K562 (cell line): ENCODE results near the gene CTU1. TPM values are rescaled to one million over a fixed set of nuclear protein-coding genes. Genes with fewer than 3 reads are reported as not detected.

Experiments
- CBX2 ChIP-seq: fragments of 200-600 bp; sonication (generic); IDR thresholded peaks from one replicate; pipeline ENCODE4 v1.6.1; 2012; ENCODE audit warnings: mild to moderate bottlenecking, low read length, inconsistent platforms; ENCODE audit not compliant: insufficient read depth, poor library complexity, severe bottlenecking
- CREB3L1 ChIP-seq: fragments of 450-650 bp; IDR thresholded peaks from 2 replicates; pipeline ENCODE4 v1.6.1; 2014; ENCODE audit warnings: low read depth, mild to moderate bottlenecking, moderate library complexity, borderline replicate concordance
- CUX1 ChIP-seq: fragments of 200-800 bp; sonication (Bioruptor generic); IDR thresholded peaks from 2 replicates; pipeline ENCODE4 v1.6.1; 2016; ENCODE audit warnings: missing genetic modification characterization, missing compliant biosample characterization
- KDM1A ChIP-seq, 2 experiments: fragments of 450-650 bp; IDR thresholded peaks; 2 replicates each; pipeline ENCODE4 v1.6.1; 2016; ENCODE audit warnings: mild to moderate bottlenecking in 2 of 2
- LEF1 ChIP-seq: fragments of 450-650 bp; IDR thresholded peaks from 2 replicates; pipeline ENCODE4 v1.6.1; 2016; ENCODE audit warnings: mild to moderate bottlenecking
- NFRKB ChIP-seq: fragments of 450-650 bp; IDR thresholded peaks from 2 replicates; pipeline ENCODE4 v1.6.1; 2016; ENCODE audit warnings: low read depth
- PBX2 ChIP-seq, 2 experiments: IDR thresholded peaks in 1 of 2; conservative IDR thresholded peaks in 1 of 2; 2 replicates each; pipeline ENCODE4 v1.6.1; 2016; ENCODE audit warnings: low read depth in 2 of 2, mild to moderate bottlenecking in 1 of 2, missing compliant biosample characterization in 1 of 2, missing genetic modification characterization in 1 of 2, moderate library complexity in 1 of 2
- RB1 ChIP-seq: fragments of 450-650 bp; IDR thresholded peaks from 2 replicates; pipeline ENCODE4 v1.6.1; 2017; ENCODE audit warnings: low read depth, mild to moderate bottlenecking
- SAP30 ChIP-seq: fragments of 200-600 bp; sonication (generic); IDR thresholded peaks from 2 replicates; pipeline ENCODE4 v1.6.1; 2012; ENCODE audit warnings: borderline replicate concordance, low read depth, mild to moderate bottlenecking, moderate library complexity, low read length, control low read depth, inconsistent platforms; ENCODE audit not compliant: insufficient read depth, poor library complexity, severe bottlenecking
- TSC22D4 ChIP-seq: fragments of 450-650 bp; IDR thresholded peaks from 2 replicates; pipeline ENCODE4 v1.6.1; 2016; ENCODE audit warnings: missing genetic modification characterization, missing biosample characterization, control low read depth
- polyA plus RNA-seq, 8 experiments: library from polyadenylated mRNA; depleted of rRNA in 4 of 8; stranded (reverse) in 5 of 8; unstranded in 3 of 8; fragments of >200 nt; fragmentation: Nextera tagmentation in 2 of 8; fragmentation: Illumina TruSeq in 1 of 8; extraction: Ambion mirVana in 2 of 8; extraction: Trizol in 1 of 8; gene quantifications; 2 replicates each; pipeline versions ENCODE4 v1.2.1 to v1.2.3, GENCODE V29; 2011 to 2014; ENCODE audit warnings: inconsistent platforms in 1 of 8, missing spikeins in 1 of 8
- total RNA-seq, 7 experiments: library from RNA; depleted of rRNA in 6 of 7; stranded (reverse); fragments of >200 nt in 6 of 7; fragmentation: Illumina TruSeq in 2 of 7; extraction: Trizol in 2 of 7; gene quantifications; 2 replicates each; pipeline versions ENCODE4 v1.2.1 to v1.2.3, GENCODE V29; 2011 to 2021; ENCODE audit warnings: low replicate concordance in 1 of 7
- TF ChIP-seq, protein P1 (sequence below): fragments of 450-650 bp; conservative IDR thresholded peaks from 2 replicates; pipeline ENCODE4 v1.6.1; 2016; ENCODE audit warnings: missing genetic modification characterization, low read depth, mild to moderate bottlenecking, control low read depth, missing compliant biosample characterization

The CTU1 gene
- total and polyA plus RNA-seq, 9 of the 15 experiments (the other 6 are each of a cell fraction or from before 2014, with no cell fraction given), result 0.03 to 18.4 (median 2.3) TPM; not detected in 1

DNA sequence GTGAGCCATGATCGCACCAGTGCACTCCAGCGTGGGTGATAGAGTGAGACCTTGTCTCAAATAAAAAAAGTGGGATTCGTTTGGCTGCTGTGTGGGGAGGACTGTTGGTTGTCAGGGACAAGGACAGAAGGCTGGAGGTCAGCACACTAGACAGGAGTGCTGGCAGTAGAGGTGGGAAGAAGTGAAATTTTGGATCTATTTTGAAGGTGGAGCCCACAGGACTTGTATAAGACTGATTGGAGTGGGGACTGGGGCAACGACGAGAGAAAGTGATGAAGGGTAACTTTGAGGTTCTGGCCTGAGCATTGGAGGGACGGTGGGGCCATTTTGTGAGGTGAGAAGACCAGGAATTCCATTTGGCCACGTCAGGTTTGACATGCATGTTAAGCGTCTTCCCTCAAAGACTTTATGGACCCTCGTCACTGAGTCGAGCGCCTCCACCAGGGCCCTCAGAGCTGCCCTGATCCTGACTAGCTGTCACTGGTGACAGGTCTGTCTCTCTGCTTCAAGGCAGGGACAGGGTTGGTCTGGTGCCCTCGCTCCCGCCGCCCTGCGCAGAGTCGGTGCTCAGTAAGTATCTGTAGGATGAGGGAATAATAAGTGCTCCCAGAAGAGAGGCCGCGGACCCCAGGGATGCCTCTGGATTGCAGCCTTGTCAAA is 673 bp downstream of the CTU1 start (continued):
- TF ChIP-seq PBX2 (CRISPR knock-in tag; IDR thresholded peaks at IDR 0.05; ENCODE audit: low read depth) (peak; percentile 32), PBX2 (tag; conservative IDR thresholded peaks at IDR 0.05; ENCODE audit: low read depth) (peak; percentile 72), CREB3L1 (peak; percentile 12; the same call in 1 of the 2 replicates), SAP30 (peak; percentile 42), RB1 (peak; percentile 11; the same call in 1 of the 2 replicates), CBX2 (no peak), KDM1A (IDR thresholded peaks at IDR 0.05) (no peak), CUX1 (CRISPR knock-in tag) (no peak), LEF1 (0 out of 2 replicates have a peak, but pooled peaks have one; percentile 16), NFRKB (peak; percentile 65; the same call in 1 of the 2 replicates), TSC22D4 (tag) (no peak)
- TF ChIP-seq, protein P1, sequence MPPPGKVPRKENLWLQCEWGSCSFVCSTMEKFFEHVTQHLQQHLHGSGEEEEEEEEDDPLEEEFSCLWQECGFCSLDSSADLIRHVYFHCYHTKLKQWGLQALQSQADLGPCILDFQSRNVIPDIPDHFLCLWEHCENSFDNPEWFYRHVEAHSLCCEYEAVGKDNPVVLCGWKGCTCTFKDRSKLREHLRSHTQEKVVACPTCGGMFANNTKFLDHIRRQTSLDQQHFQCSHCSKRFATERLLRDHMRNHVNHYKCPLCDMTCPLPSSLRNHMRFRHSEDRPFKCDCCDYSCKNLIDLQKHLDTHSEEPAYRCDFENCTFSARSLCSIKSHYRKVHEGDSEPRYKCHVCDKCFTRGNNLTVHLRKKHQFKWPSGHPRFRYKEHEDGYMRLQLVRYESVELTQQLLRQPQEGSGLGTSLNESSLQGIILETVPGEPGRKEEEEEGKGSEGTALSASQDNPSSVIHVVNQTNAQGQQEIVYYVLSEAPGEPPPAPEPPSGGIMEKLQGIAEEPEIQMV (tag), result peak; percentile 98
